GM19455 (cell line): ENCODE measurements around the gene IGFBP2.

Source experiments
- ATAC-seq: cut with Tn5 transposase; IDR thresholded peaks from one replicate; pipeline ENCODE4 v1.9.1; 2021; ENCODE audit not compliant: unreplicated experiment

IGFBP2 gene

GRCh38 chr2:216636551-216637450, 3.6 kb downstream of the IGFBP2 start:
- ATAC-seq: no peak

- ATAC-seq: no peak
These were observed 4.3 kb downstream of the IGFBP2 start for GRCh38 chr2:216637472-216637871.

GRCh38 chr2:216643986-216644659, 10.9 kb downstream of the IGFBP2 start:
- ATAC-seq: no peak

GRCh38 chr2:216644842-216645635, 11.8 kb downstream of the IGFBP2 start:
- ATAC-seq: no peak

- no peak for ATAC-seq
These were observed 12.4 kb downstream of the IGFBP2 start for GRCh38 chr2:216645636-216645950.

- ATAC-seq: no peak
These were observed 12.9 kb downstream of the IGFBP2 start for GRCh38 chr2:216646116-216646515.

GRCh38 chr2:216648105-216648504, 14.9 kb downstream of the IGFBP2 start:
- ATAC-seq: no peak

GRCh38 chr2:216649574-216649973, 16.4 kb downstream of the IGFBP2 start:
- ATAC-seq: no peak

- ATAC-seq: no peak
These were observed 17.5 kb downstream of the IGFBP2 start for GRCh38 chr2:216650626-216651257.

GRCh38 chr2:216651351-216651881, 18.2 kb downstream of the IGFBP2 start:
- ATAC-seq: no peak

GRCh38 chr2:216652566-216652965, 19.3 kb downstream of the IGFBP2 start:
- no peak for ATAC-seq

GRCh38 chr2:216653093-216653799, 20.0 kb downstream of the IGFBP2 start:
- ATAC-seq: no peak

GRCh38 chr2:216653931-216654365, 20.7 kb downstream of the IGFBP2 start:
- no peak for ATAC-seq

- no peak for ATAC-seq
These were observed 21.4 kb downstream of the IGFBP2 start for GRCh38 chr2:216654528-216655052.

- no peak for ATAC-seq
These were observed 24.1 kb downstream of the IGFBP2 start for GRCh38 chr2:216657086-216657855.

- ATAC-seq: no peak
These were observed 24.8 kb downstream of the IGFBP2 start for GRCh38 chr2:216657980-216658379.

- no peak for ATAC-seq
These were observed 25.5 kb downstream of the IGFBP2 start for GRCh38 chr2:216658757-216659156.

- no peak for ATAC-seq
These were observed 26.1 kb downstream of the IGFBP2 start for GRCh38 chr2:216659276-216659675.

GRCh38 chr2:216660496-216660895, 27.3 kb downstream of the IGFBP2 start:
- no peak for ATAC-seq
